Activated T-helper 2 cell treated with anti-CD3 and anti-CD28 coated beads, Interferon-gamma antibody, Interleukin-2, Interleukin-4, amounts not matched to agents 10 μg/mL and 5 μg/mL and 100 μg/mL, durations not matched to agents 14 hours and 24 hours and 36 hours (primary cell): ENCODE measurements around the gene PRR20G. TPM values are rescaled to one million over a fixed set of nuclear protein-coding genes. Genes with fewer than 3 reads are reported as not detected.

Experiments used
- DNase-seq: peaks from one replicate; pipeline ENCODE4 v3.0.0; 2021; ENCODE audit warnings: low spot score
- H3K27ac Mint-ChIP-seq: one replicate; pipeline ENCODE4 v1.8.0; 2021; ENCODE audit warnings: mixed read lengths
- H3K27me3 Mint-ChIP-seq: one replicate; pipeline ENCODE4 v1.8.0; 2021; ENCODE audit warnings: low read depth, mixed read lengths
- H3K36me3 Mint-ChIP-seq: one replicate; pipeline ENCODE4 v1.8.0; 2021; ENCODE audit warnings: low read depth, mixed read lengths
- H3K4me1 Mint-ChIP-seq: one replicate; pipeline ENCODE4 v1.8.0; 2021; ENCODE audit warnings: low read depth, mixed read lengths
- H3K4me3 Mint-ChIP-seq: one replicate; pipeline ENCODE4 v1.8.0; 2021; ENCODE audit warnings: low read depth, mild to moderate bottlenecking, moderate library complexity, mixed read lengths
- H3K9me3 Mint-ChIP-seq: one replicate; pipeline ENCODE4 v1.8.0; 2021; ENCODE audit warnings: mixed read lengths
- intact Hi-C: fragments of 100-400 bp; cut with micrococcal nuclease; formaldehyde crosslinking; loops from one replicate; pipeline ENCODE4 v1.15.1; 2023
- total RNA-seq: library from RNA; stranded (reverse); gene quantifications from 2 replicates; pipeline ENCODE4 v1.2.3, GENCODE V29; 2022

Gene PRR20G
- total RNA-seq, 1 donor from 2014 or later: not detected

DNA sequence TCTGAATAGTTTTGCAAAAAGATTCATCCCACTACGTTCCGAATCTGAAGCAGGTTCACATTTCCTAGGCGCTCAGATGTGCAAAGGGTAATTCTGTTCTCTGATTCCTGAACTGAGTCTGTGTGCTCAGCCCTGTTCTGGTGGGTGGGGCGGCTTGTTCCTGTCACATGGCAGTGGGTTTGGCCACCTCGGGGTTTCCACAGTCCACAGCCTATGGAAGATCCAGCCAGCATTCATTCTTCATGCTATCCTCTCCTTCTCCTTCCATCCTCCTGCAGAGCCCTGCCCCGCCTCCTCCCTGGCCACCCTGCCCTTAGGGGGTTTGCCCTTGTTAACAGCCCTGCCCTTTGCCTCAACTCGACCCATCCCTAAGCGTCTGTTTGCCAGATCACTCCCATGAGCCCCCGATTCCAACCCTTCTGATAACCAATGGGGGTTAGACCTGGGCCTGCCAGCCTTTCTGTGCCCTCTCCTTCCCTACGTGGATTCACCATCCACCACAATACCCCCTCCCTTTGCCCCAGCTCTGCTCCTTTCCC, 31.0 kb downstream of the PRR20G start:
- no peaks in the 10 kb centered on the region for H3K36me3 Mint-ChIP-seq
- no peaks in the 10 kb centered on the region for H3K4me1 Mint-ChIP-seq
- H3K9me3 Mint-ChIP-seq: no peaks in the 10 kb centered on the region
- intact Hi-C loops: no loop called here
- no peak for DNase-seq
- H3K27ac Mint-ChIP-seq: no peak overlapping the region
- no peak overlapping the region for H3K4me3 Mint-ChIP-seq
- H3K27me3 Mint-ChIP-seq: no peaks in the 10 kb centered on the region

DNA sequence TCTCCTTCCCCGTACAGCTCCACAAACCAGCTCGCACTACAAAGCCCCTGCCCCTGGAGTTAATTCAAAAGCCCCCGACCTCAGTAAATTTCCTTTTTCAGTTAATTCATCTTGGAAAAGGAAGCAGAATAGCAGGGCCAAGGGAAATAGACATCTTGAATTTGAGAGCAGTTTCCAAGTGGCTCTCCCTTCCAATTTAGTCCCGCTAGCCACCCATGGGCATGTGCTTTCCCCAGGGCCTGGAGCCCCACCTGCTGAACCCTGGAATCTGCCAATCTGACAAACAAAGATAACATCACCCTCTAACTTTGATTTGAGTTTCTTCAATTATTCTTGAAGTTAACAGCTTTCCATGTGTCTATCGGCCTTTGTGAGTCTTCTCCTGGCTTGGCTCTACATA, 31.7 kb downstream of the PRR20G start:
- intact Hi-C loops: no loop called here
- H3K4me3 Mint-ChIP-seq: no peak overlapping the region
- H3K27me3 Mint-ChIP-seq: no peaks in the 10 kb centered on the region
- no peak overlapping the region for H3K27ac Mint-ChIP-seq
- H3K9me3 Mint-ChIP-seq: no peaks in the 10 kb centered on the region
- DNase-seq: no peak
- no peaks in the 10 kb centered on the region for H3K4me1 Mint-ChIP-seq
- no peaks in the 10 kb centered on the region for H3K36me3 Mint-ChIP-seq

- Mint-ChIP-seq H3K4me3 (no peak overlapping the region), H3K4me1 (no peaks in the 10 kb centered on the region), H3K27ac (no peak overlapping the region), H3K9me3 (no peaks in the 10 kb centered on the region), H3K36me3 (no peaks in the 10 kb centered on the region), H3K27me3 (no peaks in the 10 kb centered on the region)
- no peak for DNase-seq
- intact Hi-C loops: no loop called here
These were observed 32.3 kb downstream of the PRR20G start for GRCh38 chr3:127255516-127255915.

DNA sequence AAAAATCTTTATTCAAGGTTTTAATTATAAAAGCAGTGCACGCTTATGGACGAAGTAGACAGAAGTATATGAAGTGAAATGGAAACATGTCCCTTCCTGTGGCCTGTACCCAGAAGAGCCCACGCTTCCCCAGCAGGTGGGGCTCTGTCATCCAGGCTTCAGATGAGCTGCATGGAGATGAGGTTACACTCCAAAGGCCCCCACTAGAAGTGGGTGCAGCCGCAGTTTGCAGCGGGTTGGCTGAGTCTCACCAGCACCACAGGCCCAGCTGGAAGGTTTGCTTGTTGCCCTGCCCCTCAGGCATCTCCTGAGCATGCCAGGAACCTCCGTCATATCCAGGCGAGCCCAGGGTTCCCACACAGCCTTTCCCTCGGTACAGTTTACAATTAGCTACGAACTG, 33.1 kb downstream of the PRR20G start:
- Mint-ChIP-seq H3K27ac (no peak overlapping the region), H3K36me3 (no peaks in the 10 kb centered on the region), H3K4me3 (no peak overlapping the region), H3K9me3 (peaks cover 7% of the 10 kb centered on the region), H3K4me1 (no peaks in the 10 kb centered on the region), H3K27me3 (no peaks in the 10 kb centered on the region)
- DNase-seq: no peak
- intact Hi-C loops: no loop called here

DNA sequence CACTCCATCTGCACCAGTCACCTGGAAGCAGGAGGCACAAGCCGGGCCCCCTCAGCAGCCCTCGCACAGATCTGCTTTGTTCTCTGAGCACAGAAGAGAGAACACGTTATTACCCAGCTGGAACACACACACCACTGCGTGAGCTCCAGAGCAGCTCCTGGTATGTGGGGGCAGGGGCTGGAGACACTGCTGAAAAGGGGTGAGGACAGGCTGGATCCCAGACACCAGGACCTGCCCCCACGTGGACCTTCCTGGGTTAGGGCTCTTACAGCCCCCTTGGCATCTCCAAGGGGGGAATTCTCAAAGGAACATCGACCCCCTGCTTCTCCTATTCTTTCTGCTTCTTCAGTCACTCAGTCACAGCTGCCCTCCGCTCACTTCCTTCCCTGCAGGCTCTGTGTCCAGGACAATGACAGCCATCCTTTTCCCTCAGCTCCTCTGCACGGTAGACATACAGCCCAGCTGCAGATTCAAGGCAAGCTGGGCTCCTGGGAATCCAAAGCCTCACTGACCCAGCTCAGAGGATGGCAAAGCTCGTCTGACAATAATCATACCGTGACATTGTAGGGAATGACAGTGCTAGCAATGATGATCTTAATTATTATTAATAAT, 33.7 kb downstream of the PRR20G start:
- no peaks in the 10 kb centered on the region for H3K4me1 Mint-ChIP-seq
- H3K27ac Mint-ChIP-seq: no peak overlapping the region
- H3K9me3 Mint-ChIP-seq: peaks cover 11% of the 10 kb centered on the region
- H3K36me3 Mint-ChIP-seq: no peaks in the 10 kb centered on the region
- no peaks in the 10 kb centered on the region for H3K27me3 Mint-ChIP-seq
- intact Hi-C loops: no loop called here
- no peak for DNase-seq
- no peak overlapping the region for H3K4me3 Mint-ChIP-seq

GRCh38 chr3:127253491-127253890, 34.4 kb downstream of the PRR20G start:
- no peak for DNase-seq
- intact Hi-C loops: no loop called here
- Mint-ChIP-seq H3K9me3 (peaks cover 17% of the 10 kb centered on the region), H3K4me1 (no peaks in the 10 kb centered on the region), H3K36me3 (no peaks in the 10 kb centered on the region), H3K4me3 (no peak overlapping the region), H3K27ac (no peak overlapping the region), H3K27me3 (no peaks in the 10 kb centered on the region)

DNA sequence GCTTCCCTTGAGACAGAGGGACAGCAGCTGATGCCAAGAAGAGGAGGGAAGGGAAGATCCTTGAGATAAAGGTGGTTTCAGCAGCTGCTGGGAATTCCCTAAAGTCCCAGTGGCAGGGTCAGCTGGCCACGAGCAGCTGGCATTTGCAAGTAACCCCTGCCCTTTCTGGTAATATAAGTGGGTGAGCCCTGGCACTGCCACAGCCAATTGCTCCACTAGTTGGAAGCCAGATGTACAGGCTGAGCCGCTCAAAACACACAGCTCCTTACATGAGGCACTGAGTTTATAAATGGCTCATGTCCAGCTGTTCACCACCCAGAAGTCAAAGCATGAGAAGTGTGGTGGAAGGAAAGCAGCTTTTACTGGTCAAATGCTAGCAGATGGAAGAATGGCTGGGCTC, 35.4 kb downstream of the PRR20G start:
- Mint-ChIP-seq H3K4me1 (no peaks in the 10 kb centered on the region), H3K27me3 (no peaks in the 10 kb centered on the region), H3K27ac (no peak overlapping the region), H3K9me3 (peaks cover 27% of the 10 kb centered on the region), H3K36me3 (no peaks in the 10 kb centered on the region), H3K4me3 (no peak overlapping the region)
- intact Hi-C loops: no loop called here
- no peak for DNase-seq

GRCh38 chr3:127250032-127250431, 37.8 kb downstream of the PRR20G start:
- H3K36me3 Mint-ChIP-seq: no peaks in the 10 kb centered on the region
- H3K27me3 Mint-ChIP-seq: no peaks in the 10 kb centered on the region
- H3K4me1 Mint-ChIP-seq: no peaks in the 10 kb centered on the region
- no peak overlapping the region for H3K4me3 Mint-ChIP-seq
- intact Hi-C loops: no loop called here
- peaks cover 50% of the 10 kb centered on the region for H3K9me3 Mint-ChIP-seq
- no peak for DNase-seq
- no peak overlapping the region for H3K27ac Mint-ChIP-seq

DNA sequence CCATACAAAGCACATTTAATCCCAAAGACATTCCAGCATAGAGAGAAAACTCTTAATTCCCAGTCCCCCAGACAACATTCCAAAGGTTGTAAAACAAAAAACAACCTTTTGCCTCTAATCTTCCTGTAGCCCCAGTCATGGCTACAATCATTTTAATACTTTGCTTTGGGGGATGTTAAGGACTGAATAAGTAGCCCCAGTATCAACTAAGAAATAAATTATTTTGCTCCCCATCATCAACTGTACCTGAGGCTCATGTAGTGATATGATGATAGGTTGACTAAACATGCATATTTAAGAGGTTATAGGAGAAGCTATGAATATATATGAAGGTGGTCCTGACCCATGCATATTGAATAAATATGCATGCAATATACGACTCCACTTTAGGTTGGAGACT, 40.6 kb downstream of the PRR20G start:
- H3K36me3 Mint-ChIP-seq: no peaks in the 10 kb centered on the region
- no peak overlapping the region for H3K27ac Mint-ChIP-seq
- intact Hi-C loops: no loop called here
- H3K9me3 Mint-ChIP-seq: peaks cover 68% of the 10 kb centered on the region
- no peaks in the 10 kb centered on the region for H3K4me1 Mint-ChIP-seq
- no peak for DNase-seq
- no peak overlapping the region for H3K4me3 Mint-ChIP-seq
- no peaks in the 10 kb centered on the region for H3K27me3 Mint-ChIP-seq

GRCh38 chr3:127238602-127239001, 49.2 kb downstream of the PRR20G start:
- no peak overlapping the region for H3K27ac Mint-ChIP-seq
- no peaks in the 10 kb centered on the region for H3K4me1 Mint-ChIP-seq
- intact Hi-C loops: no loop called here
- no peaks in the 10 kb centered on the region for H3K36me3 Mint-ChIP-seq
- no peak for DNase-seq
- H3K9me3 Mint-ChIP-seq: peaks cover 17% of the 10 kb centered on the region
- no peaks in the 10 kb centered on the region for H3K27me3 Mint-ChIP-seq
- no peak overlapping the region for H3K4me3 Mint-ChIP-seq

DNA sequence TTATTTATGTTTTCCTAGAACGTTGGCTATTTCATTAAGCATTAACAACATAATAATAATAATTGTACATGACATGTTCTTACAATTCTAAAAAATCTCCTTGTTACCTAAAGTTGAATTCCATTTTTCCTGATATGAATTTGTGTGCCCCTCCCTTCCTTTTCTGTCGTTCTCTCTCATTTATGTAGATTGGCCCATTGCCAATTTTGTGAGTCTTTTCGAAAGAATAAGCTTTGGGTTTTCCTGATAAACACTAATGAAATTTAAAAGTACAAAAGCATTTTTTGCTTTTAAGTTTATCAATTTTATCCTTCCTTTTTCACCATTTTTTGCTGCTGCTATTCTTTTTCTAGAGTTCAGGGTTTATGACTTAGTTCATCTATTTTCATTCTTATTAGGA, 50.0 kb downstream of the PRR20G start:
- Mint-ChIP-seq H3K36me3 (no peaks in the 10 kb centered on the region), H3K27me3 (no peaks in the 10 kb centered on the region), H3K9me3 (peaks cover 14% of the 10 kb centered on the region), H3K4me3 (no peak overlapping the region), H3K27ac (no peak overlapping the region), H3K4me1 (no peaks in the 10 kb centered on the region)
- no peak for DNase-seq
- intact Hi-C loops: no loop called here

DNA sequence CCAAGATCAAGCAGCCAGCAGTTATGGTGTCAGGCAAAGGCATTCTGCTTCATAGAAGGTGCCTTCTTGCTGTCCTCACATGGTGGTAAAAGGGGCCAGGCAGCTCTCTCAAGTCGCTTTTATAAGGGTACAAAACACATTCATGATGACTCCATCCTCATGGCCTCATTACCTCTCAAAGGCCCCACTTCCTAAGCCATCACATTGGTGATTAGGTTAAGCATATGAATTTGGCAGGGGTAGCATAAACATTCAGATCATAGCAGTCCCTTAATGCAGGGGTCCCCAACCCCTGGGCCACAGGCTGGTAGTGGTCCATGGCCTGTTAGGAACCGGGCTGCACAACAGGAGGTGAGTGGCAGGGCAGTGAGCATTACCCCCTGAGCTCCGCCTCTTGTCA, 52.1 kb downstream of the PRR20G start:
- H3K9me3 Mint-ChIP-seq: peaks cover 6% of the 10 kb centered on the region
- H3K27me3 Mint-ChIP-seq: no peaks in the 10 kb centered on the region
- H3K4me3 Mint-ChIP-seq: no peak overlapping the region
- intact Hi-C loops: no loop called here
- no peaks in the 10 kb centered on the region for H3K36me3 Mint-ChIP-seq
- no peaks in the 10 kb centered on the region for H3K4me1 Mint-ChIP-seq
- H3K27ac Mint-ChIP-seq: no peak overlapping the region
- no peak for DNase-seq

DNA sequence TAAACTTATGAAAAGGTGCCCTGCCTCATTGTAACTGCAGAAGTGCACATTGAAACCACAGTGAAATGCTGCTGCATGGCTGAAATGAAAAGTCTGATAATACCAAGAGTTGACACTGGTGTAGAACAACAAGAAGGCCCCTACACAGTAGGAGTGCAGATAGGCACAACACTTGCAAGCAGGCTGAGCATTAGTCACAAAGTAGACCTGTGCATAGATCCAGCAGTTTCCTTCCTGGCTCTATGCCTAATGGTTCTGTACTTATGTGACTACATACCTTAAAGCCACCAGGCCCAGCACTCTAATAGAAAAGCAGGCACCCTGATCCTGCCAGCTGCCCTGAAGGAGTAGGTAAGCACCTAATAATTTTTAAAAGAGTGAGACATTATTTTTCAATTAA, 53.1 kb downstream of the PRR20G start:
- no peaks in the 10 kb centered on the region for H3K4me1 Mint-ChIP-seq
- no peak for DNase-seq
- intact Hi-C loops: no loop called here

More for the DNA sequence above, 53.1 kb downstream of the PRR20G start:
- no peak overlapping the region for H3K4me3 Mint-ChIP-seq
- H3K36me3 Mint-ChIP-seq: no peaks in the 10 kb centered on the region
- H3K27ac Mint-ChIP-seq: no peak overlapping the region
- peaks cover 6% of the 10 kb centered on the region for H3K9me3 Mint-ChIP-seq
- H3K27me3 Mint-ChIP-seq: no peaks in the 10 kb centered on the region
